ENCODE measurements around the gene UTS2.

DNA sequence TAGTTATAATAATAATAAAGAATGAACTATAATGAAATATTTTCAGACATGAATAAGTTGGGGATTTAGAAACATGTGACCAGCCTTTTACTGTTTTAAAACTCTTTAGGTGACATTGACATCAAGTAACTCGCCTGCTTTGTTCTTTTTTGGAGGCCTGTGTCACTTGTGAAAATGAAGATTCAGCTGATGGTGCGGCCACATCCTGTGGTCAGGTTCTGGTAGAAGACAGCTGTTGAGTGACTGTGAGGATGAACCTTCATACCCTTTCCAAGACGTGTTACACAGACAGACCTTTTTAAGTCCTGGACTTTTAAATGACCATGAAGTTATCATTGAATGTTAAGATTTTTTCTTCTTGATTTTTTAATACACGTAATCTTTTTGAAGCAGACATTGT is 10.3 kb downstream of the UTS2 start:
- TF ChIP-seq EZH2 (IDR thresholded peaks at IDR 0.05) = no peak
- no peak for TF ChIP-seq POLR2AphosphoS5 (IDR thresholded peaks at IDR 0.05; ENCODE audit: borderline replicate concordance, low read depth, low read length)
- no peak for TF ChIP-seq FOXP2 (optimal IDR thresholded peaks at IDR 0.05; ENCODE audit: control extremely low read depth, extremely low read length, insufficient read depth)
